NCI-H460 (cell line): Measurements from ENCODE around the gene ZBTB22. TPM values are rescaled to one million over a fixed set of nuclear protein-coding genes. Genes with fewer than 3 reads are reported as not detected.
"Not testable (repeated sequence)": the region's sequence is repeated elsewhere in the genome, so short reads cannot be mapped to it uniquely, and the experiment has no call there.

Experiments used
- DNase-seq: peaks from one replicate; pipeline ENCODE4 v3.0.0-alpha.2; 2016; ENCODE audit warnings: low read depth; ENCODE audit errors: extremely low read depth
- total RNA-seq: library from RNA; depleted of rRNA; stranded (reverse); fragments of >200 nt; shearing (Covaris generic); gene quantifications from 2 replicates; pipeline ENCODE4 v1.2.3, GENCODE V29; 2014

The ZBTB22 gene
- total RNA-seq, 1 experiment from 2014 or later, result 8.6 TPM

DNA sequence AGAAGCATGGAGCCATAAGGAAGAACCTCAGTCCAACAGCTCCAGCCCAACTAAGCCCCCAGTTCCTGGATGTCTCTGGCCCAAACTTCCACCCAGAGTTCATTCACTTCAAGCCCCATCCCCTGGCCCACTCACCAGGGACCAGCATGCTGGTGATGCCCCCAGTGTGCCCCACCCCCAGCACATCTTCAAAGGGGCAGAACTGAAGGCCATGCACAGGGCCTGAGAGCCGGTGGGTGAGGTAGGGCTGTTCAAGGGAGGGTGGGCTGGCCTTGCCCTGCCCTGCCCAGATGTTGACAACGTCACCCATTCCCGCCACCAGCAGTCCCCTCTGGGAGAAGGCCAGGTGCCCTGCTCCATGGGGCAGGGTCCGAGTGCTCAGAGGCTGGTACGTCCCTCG, 37.0 kb downstream of the ZBTB22 start:
- DNase-seq, result no peak

DNA sequence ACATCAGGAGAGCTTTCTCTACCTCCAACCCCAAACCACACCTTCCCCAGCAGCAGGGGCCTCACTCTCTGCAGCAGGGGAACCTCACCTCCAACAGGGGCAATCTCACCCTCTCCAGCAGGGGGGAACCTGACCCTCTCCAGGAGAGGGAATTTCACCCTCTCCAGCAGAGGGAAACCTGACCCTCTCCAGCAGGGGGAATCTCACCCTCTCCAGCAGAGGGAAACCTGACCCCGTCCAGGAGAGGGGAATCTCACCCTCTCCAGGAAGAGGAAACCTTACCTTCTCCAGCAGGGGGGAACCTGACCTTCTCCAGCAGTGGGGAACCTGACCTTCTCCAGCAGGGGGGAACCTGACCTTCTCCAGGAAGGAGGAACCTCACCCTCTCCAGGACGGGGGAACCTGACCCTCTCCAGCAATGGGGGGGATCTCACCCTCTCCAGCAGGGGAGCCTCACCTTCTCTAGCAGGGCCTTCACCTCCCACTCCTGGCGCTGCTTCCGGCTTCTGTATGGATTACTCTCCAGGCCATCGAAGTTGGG, 37.5 kb downstream of the ZBTB22 start:
- DNase-seq, result peak; percentile 56

DNA sequence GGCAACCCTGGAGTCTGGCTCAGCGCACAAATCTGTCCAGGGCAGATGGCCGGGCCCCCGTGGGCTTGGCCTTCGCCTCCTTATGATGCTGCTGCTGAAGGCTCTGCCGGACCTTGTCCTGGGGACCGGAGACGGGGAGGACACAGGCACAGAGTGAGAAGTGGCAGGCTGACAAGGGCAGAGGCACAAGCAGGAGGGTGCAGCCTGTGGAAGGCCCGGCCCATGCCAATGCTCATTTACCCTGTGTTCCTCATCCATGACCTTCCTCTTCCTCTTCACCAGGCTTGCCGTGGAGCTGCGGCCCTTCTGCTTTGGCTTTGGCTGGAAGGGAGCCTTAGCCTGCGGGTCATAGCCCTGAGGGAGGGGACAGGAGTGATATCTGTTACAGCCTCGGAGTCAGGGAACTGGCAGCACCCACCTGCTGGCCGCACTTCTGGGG, 38.3 kb downstream of the ZBTB22 start:
- DNase-seq, result no peak

DNA sequence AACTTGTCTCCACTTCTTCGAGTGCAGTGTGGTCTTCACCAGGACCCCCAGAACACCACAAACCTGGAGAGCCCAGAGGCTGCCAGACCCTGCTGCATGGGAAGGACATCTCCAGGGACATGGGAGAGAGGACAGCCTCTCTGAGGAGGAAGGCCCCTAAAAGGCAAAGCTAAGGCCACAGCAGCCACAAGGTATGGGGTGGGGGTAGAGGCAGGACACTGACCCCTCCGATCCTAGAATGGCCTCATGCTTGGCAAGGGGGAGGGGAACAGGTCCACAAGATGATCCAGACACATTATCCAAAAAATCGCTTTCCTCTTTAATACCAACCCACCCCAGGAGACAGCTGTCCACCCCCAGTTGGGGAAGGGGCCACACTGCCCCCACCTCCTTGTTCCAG, 38.7 kb downstream of the ZBTB22 start:
- no peak for DNase-seq

DNA sequence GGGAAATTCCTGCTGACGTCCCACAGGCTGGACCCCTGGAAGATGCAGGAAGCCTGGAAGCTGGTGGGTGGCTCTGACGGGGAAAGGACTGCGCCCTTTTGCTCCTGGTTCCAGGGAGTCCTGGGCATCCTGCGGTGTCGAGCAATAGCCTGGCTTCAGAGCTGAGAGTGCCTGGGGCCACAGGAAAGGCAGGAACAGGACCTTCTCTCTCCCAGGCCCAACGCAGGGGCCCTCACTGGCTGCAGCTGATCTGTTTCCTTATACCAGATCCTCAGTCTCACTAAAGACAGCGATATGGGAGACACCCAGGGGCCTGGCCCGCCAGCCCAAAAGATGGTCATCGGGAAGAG, 39.2 kb downstream of the ZBTB22 start:
- DNase-seq, result no peak

DNA sequence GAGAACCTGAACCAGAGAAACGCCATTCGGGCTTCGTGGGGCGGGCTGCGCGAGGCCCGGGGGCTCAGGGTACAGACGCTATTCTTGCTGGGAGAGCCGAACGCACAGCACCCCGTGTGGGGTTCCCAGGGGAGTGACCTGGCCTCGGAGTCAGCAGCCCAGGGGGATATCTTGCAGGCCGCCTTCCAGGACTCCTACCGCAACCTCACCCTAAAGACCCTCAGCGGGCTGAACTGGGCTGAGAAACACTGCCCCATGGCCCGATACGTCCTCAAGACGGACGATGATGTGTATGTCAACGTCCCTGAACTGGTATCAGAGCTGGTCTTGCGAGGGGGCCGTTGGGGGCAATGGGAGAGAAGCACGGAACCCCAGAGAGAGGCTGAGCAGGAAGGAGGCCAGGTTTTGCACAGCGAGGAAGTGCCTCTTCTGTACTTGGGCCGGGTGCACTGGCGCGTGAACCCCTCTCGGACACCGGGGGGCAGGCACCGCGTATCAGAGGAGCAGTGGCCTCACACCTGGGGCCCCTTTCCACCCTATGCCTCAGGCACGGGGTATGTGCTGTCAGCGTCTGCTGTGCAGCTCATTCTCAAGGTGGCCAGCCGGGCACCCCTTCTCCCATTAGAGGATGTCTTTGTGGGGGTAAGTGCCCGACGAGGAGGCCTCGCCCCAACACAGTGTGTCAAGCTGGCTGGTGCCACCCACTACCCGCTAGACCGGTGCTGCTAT, 39.7 kb downstream of the ZBTB22 start:
- no peak for DNase-seq

DNA sequence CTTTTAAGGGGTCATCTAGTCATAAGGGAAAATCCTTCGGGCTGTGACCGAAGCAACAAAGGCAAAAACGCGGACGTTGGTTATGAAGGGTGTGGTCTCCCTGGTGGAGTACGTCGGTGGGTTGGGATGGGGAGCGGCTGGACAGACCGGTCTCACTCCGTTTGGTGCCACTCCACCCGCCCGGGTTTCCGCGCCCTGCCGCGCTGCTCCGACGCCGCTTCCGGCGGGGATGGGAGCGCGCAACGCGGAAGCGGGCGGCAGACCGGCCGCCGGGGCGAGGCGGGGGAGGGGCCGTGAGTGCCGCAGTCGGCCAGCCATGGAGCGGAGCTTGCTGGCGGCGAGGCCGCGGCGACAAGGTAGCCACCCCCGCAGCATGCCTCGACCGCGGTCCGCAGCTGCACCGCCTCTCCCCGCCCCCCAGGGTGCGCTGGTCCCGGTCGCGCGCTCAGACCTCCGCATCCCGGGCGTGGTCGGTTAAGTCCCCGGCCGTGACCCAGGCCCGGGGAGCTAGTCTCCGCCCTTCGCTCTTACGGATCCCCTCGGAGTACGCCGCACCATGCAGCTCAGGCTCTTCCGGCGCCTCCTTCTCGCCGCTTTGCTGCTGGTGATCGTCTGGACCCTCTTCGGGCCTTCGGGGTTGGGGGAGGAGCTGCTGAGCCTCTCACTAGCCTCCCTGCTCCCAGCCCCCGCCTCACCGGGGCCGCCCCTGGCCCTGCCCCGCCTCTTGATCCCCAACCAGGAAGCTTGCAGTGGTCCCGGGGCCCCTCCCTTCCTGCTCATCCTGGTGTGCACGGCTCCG, 40.5 kb downstream of the ZBTB22 start, which contains the start of gene B3GALT4:
Gene B3GALT4 (plus strand): TSS at position 260 of the 799 bp plus-strand sequence. CDS start 297 bp downstream, at position 557.
- peak; percentile 66 for DNase-seq

DNA sequence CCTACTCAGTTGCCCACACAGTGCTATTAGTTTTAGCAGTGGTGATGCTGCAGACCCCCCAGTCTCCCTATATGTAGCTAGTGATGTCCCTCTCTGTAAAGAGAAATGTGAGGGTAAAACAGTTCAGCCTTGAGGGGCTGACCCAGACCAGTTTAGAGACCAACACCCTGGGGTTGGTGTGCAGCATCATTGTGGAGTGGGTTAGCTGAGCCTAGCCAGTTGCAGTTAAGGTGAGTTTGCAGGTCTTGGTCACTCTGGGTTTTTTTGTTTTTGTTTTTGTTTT, 41.0 kb downstream of the ZBTB22 start:
- no peak for DNase-seq

DNA sequence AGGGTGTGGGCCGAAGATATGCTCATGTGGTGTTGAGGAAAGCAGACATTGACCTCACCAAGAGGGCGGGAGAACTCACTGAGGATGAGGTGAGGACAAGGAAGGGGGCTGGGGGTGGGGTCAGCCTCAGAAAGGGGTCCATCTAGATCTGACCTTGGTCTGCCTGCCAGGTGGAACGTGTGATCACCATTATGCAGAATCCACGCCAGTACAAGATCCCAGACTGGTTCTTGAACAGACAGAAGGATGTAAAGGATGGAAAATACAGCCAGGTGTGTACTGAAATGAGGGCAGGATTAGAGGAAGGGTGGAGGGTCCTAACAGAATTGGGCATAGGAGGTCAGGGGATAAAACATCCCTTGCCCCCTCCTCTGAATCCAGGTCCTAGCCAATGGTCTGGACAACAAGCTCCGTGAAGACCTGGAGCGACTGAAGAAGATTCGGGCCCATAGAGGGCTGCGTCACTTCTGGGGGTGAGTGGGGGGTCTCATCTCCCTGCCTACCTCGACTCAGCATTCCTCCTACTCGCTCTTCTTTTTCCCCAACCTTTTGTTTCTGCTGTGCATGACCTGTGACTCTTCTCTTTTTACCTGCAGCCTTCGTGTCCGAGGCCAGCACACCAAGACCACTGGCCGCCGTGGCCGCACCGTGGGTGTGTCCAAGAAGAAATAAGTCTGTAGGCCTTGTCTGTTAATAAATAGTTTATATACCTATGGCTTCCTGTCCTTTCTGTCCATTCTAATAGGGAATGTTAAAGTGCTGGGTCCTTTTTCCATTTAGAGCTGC, 41.6 kb downstream of the ZBTB22 start:
- DNase-seq, result not testable (repeated sequence)

DNA sequence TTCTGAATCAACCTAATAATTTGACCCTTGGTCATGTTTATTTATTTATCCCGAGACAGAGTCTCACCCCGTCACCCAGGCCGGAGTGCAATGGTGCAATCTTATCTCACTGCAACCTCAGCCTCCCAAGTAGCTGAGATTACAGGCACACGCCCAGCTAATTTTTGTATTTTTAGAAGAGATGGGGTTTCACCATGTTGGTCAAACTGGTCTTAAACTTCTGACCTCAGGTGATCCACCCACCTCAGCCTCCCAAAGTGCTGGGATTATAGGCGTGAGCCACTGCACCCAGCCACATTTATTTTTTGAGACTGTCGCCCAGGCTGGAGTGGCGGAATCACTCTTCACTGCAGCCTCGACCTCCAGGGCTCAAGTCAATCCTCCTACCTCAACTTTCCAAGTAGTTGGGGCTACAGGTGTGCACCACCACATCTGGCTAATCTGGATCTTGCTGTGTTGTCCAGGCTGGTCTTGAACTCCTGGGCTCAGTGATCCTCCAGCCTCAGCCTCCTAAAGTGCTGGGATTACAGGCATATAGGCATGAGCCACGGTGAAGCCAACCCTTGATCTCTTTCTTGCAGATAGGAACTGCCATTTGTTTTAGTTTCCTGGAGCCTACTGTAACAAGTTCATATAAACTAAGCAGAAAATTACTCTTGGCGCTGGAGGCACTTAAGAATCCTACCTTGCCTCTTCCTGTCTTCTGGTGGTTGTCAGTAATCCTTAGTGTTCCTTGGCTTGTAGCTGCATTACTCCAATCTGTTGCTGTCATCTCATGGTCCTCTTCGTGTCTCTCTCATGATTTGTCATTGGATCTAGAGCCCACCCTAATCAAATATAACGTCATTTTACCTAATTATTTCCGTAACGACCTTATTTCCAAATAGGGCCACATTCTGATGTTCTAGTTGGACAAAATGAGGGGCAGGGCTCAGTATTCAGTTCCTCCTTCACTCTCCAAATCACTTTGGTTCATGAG, 43.3 kb downstream of the ZBTB22 start:
- no peak for DNase-seq

DNA sequence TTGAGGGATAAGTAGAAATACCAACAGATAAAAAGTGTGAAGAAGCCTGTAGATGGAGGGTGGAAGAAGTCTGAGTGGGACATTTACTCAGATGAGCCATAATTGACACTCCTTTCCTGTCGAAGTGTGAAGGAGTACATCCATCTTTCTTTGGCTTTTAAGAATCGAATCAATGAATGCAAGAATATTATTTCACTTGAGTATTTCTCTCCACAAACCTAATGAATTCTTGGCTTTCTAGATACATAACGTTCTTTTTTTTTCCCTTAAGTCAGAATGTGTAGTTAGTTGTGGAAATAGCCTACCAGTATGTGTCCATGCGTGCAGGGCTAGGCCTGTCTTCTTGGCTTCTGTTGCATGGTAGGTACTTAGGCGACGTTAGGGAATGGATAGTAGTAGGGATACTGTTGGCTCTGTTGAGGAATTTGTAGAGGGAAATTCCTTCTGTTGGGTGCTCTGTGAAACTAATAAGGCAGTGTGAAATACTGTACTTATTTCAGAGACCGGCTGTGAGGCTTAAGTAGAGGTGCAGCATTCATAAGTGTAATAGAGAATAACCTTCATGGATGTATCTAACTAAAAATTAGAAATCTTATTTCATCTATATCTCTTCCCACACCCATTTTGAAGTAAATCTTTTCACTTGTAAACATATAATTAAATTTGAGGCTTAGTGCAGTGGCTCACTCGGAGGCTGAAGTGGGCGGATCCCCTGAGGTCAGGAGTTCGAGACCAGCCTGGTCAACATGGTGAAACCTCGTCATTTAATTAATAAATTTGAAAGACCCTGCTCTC, 44.2 kb downstream of the ZBTB22 start:
- DNase-seq, result no peak

DNA sequence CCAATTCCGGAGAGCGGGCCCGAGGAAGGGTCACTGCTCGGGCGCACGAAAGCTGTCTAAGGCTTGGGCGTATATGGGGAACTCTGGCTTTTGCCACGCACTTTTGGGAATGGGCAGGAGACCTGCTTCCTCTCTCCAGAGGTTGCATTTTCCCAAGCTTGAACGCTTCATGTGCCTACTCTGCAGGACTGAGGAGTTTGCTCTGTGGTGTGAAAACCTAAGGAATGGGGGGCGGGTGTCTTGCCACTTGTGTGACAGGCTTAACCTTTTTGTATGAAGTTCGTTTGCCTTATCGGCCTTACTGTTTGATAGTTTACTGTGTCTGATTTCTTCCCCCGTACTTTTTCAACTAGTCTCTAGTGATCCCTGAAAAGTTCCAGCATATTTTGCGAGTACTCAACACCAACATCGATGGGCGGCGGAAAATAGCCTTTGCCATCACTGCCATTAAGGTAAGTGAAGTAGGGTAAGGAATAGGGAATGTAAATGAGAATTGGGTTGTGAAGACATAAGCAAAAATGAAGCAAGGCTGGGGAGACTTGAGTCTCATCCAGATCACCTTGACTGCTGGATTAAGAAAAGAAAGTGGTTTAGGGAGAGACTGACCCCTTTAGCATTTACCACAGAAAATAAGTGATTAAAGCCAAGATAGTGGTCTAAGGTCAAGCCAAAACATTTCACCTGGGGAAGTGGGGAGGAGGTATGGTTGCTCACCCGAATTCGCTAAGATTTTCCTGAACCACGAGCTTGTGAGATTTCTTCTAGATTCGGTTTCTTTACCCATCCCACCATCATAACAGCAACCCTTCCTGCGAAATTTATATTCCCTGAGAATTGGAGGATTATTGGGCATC, 45.0 kb downstream of the ZBTB22 start:
- DNase-seq, result no peak

DNA sequence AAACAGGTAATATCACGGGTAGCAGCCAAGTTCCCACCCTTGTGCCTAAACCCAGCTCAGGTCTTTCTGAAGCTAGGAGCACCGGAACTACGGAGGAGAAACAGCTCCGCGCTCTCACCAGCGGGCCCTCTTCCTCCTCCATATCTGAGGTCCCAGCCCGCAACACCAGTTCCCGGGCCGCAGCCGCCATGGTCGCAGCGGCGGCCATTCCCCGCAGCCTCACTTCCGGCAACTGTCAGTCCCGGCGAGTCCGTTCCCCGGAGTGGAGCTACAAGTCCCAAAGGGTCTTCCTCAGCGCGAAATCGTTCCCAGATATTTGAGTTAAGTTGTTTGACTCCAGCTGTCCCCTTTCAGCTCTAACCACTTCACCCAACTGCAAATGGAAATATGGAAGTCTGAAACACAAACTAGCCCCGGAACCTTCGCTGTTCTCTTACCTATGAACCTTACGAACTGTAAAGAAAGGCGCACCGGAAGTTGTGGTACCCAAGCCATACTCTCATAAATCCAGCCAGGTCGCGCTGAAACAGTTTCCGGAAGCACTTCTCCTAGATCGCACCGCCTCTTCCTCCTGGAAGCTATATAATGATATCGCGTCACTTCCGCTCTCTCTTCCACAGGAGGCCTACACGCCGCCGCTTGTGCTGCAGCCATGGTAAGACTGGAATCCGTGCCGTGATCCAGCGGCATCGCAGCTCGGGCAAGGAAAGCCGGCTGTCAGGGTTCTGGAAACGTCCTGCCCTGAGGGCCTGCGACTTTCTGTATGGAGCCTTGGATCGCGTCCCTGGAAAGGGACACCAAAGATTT, 45.9 kb downstream of the ZBTB22 start, which contains the start of the genes RPS18 and VPS52:
Gene RPS18 (plus strand): TSS at position 608 of the 807 bp plus-strand sequence. CDS start 45 bp downstream, at position 653.
Gene VPS52 (minus strand): TSS at position 409 of the 807 bp plus-strand sequence. CDS start 201 bp downstream, at position 208.
- peak; percentile 97 for DNase-seq

DNA sequence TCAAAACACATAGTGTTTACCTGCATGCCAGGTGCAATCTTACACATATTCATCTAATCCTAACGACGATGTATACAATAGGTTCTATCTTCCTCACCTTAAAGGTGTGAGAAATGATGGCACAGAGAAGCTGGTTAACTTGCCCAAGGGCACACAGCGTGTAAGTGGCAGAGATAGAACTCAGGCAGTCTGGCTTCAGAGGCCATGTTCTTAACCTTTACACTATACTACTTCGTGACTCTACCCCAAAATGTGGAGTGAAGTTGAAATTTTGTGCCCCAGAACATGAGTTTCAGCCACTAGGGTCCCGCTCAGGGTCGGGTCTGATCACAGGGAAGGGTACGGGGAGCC, 46.5 kb downstream of the ZBTB22 start:
- DNase-seq, result no peak
